HFF-Myc (cell line): ENCODE results near the gene SGCD.

Source experiments
- DNase-seq: peaks from one replicate; pipeline ENCODE4 v3.0.0-alpha.2; 2011; ENCODE audit warnings: low read depth; ENCODE audit errors: extremely low read depth
- H3K4me3 ChIP-seq: replicated peaks from 2 replicates; pipeline ENCODE4 v1.5.1; 2011; ENCODE audit warnings: low read depth, mild to moderate bottlenecking, control low read depth, low read length
- CTCF ChIP-seq: IDR thresholded peaks from 2 replicates; pipeline ENCODE4 v1.5.1; 2012; ENCODE audit warnings: mild to moderate bottlenecking, low read depth, low read length, control low read depth; ENCODE audit errors: missing control alignments

Gene SGCD

GRCh38 chr5:156522651-156523529 is 195.9 kb downstream of the SGCD start:
- DNase-seq = no peak
- TF ChIP-seq CTCF = no peak
- H3K4me3 ChIP-seq = no peak overlapping the region

- H3K4me3 ChIP-seq = no peak overlapping the region
- no peak for DNase-seq
- TF ChIP-seq CTCF = no peak
Observed at GRCh38 chr5:156523607-156524006, 196.6 kb downstream of the SGCD start.

GRCh38 chr5:156526081-156526925 is 199.3 kb downstream of the SGCD start:
- H3K4me3 ChIP-seq = no peak overlapping the region
- DNase-seq = peak; percentile 11
- no peak for TF ChIP-seq CTCF

GRCh38 chr5:156527611-156528010 is 200.6 kb downstream of the SGCD start:
- TF ChIP-seq CTCF = no peak
- no peak overlapping the region for H3K4me3 ChIP-seq
- no peak for DNase-seq

GRCh38 chr5:156528673-156529072 is 201.7 kb downstream of the SGCD start:
- no peak overlapping the region for H3K4me3 ChIP-seq
- TF ChIP-seq CTCF = no peak
- DNase-seq = no peak

GRCh38 chr5:156529892-156530291 is 202.9 kb downstream of the SGCD start:
- TF ChIP-seq CTCF = no peak

More at GRCh38 chr5:156529892-156530291, 202.9 kb downstream of the SGCD start:
- no peak overlapping the region for H3K4me3 ChIP-seq
- DNase-seq = no peak
